Ovary (tissue), 3 donors: Measurements from ENCODE around the gene P2RY11.

ENCODE experiments used
- CTCF ChIP-seq, 3 donors: fragments of 450-650 bp in 2 of 3; fragments of 200-600 bp in 1 of 3; IDR thresholded peaks; one replicate each; pipeline versions ENCODE4 v1.5.1 to v1.8.0; 2016 to 2022; ENCODE audit warnings: antibody characterized with exemption in 3 of 3, mild to moderate bottlenecking in 1 of 3
- POLR2A ChIP-seq: fragments of 450-650 bp; IDR thresholded peaks from one replicate; pipeline ENCODE4 v1.6.1; 2017; ENCODE audit warnings: antibody characterized with exemption, mild to moderate bottlenecking, moderate library complexity
- donor health status: DM: no; HTN: no; CAD: no.

DNA sequence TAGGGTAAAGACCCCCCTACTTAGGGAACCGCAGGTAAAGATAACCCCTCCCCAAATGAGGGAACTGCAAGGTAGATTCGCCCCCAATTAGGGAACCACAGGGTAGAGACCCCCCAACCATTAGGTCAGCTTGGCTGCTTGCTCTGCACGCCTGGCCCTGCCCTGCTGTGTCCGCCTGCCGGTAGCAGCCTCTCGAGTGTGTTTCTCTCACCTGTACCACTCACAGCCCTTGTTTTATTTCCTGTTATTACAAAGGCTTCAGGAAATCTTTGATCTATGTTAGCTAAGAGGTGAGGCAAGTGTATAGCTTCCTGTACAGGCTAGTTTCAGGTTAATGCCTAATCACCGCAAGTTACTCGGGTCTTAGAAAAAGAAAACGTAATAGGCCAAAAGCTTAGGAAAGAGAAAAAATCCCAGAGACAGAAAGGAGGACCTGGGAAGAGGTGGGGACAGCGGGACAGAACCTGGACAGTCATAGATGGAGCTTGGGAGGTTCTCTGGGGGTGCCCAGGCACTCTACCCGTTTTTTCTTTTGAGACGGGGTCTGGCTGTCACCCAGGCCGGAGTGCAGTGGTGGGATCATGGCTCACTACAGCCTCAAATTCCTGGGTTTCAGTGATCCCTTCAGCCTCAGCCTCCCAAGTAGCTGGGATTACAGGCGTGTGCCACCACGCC, 31.3 kb downstream of the P2RY11 start:
- TF ChIP-seq CTCF (IDR thresholded peaks at IDR 0.05) (no peak), POLR2A (no peak)
